NB4 (cell line): ENCODE data around the gene ELAVL1.

Source experiments
- DNase-seq: peaks from one replicate; pipeline ENCODE4 v3.0.0; 2010; ENCODE audit warnings: low read depth
- H3K4me3 ChIP-seq: one replicate; pipeline ENCODE4 v1.5.1; 2011; ENCODE audit warnings: mild to moderate bottlenecking, low read depth, low read length, moderate library complexity
- MAX ChIP-seq: IDR thresholded peaks from 2 replicates; pipeline ENCODE4 v1.6.1; 2011; ENCODE audit warnings: low read depth, low read length
- MYC ChIP-seq: IDR thresholded peaks from 2 replicates; pipeline ENCODE4 v1.6.1; 2011; ENCODE audit warnings: low read depth, low read length
- POLR2A ChIP-seq: IDR thresholded peaks from 2 replicates; pipeline ENCODE4 v1.6.1; 2011; ENCODE audit warnings: mild to moderate bottlenecking; ENCODE audit not compliant: insufficient read length; ENCODE audit errors: extremely low read depth
- TF ChIP-seq, protein P1 (sequence below): IDR thresholded peaks from one replicate; pipeline ENCODE4 v1.5.1; 2012; ENCODE audit warnings: low read depth, low read length

Gene ELAVL1

DNA sequence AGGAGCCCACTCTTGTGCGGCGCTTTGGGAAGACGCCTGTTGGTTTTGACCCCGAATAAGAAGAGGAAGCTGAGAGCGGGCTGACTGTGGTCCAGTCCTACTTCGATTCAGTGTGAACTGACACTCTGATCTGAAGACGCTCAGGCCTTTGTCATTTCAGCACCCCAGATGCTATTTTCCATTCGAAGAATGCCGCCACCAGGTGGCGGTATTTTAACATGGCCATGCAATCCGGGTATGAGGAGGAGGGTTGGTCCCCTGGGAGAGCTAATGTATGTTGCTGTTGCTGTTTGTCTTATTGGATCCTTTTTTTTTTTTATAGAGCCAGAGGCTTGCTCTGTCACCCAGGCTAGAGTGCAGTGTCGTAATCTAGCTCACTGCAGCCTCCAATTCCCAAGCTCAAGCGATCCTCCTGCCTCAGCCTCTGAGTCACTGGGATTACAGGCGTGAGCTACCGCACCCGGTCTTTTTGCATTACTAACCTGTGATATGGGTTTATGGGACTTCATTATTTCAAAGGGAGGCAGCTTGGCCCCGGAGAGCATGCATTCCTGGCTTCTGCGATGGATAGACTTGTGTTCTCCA is 61.2 kb downstream of the ELAVL1 start:
- peak; percentile 99 for DNase-seq
- TF ChIP-seq MYC (peak; percentile 45; the same call in 1 of the 2 replicates), POLR2A (no peak), MAX (peak; percentile 50)
- TF ChIP-seq, protein P1, sequence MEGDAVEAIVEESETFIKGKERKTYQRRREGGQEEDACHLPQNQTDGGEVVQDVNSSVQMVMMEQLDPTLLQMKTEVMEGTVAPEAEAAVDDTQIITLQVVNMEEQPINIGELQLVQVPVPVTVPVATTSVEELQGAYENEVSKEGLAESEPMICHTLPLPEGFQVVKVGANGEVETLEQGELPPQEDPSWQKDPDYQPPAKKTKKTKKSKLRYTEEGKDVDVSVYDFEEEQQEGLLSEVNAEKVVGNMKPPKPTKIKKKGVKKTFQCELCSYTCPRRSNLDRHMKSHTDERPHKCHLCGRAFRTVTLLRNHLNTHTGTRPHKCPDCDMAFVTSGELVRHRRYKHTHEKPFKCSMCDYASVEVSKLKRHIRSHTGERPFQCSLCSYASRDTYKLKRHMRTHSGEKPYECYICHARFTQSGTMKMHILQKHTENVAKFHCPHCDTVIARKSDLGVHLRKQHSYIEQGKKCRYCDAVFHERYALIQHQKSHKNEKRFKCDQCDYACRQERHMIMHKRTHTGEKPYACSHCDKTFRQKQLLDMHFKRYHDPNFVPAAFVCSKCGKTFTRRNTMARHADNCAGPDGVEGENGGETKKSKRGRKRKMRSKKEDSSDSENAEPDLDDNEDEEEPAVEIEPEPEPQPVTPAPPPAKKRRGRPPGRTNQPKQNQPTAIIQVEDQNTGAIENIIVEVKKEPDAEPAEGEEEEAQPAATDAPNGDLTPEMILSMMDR = peak; percentile 78
- H3K4me3 ChIP-seq = peak overlapping the region; percentile 85

DNA sequence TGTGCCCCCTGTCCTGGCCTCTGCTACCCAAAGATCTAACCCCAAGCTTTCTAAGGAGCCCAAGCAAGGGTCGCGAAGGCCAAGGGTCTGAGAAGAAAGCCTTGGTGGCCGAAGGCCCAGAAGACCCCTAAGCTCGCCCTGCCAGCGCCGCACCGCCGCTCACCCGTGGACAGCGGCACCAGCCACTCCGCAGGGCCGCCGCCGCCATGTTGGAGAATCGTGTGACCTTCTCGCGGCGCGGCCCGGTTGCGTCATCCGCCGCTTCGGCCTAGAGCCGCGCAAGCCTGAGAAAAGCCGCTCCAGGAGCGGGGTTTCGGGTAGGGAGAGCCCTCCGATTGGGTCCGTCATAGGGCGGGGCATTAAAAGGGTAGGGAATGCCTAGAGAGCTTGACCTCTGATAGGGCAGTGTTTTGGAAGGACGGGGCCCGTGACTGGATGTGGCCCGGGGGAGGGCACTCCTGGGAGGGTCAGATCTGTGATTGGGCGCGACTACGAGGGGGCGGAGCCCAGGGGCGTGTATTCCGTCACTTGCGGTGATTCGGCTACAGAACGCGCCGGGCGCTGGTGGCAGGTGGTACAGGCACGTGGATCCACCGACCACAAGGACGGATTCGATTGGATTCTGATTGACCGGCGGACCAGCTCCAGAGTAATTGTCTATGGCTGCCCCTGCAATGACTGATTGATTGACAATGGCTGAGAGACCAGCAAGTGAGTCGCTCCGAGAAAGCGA is 61.8 kb downstream of the ELAVL1 start, which contains the start of gene TIMM44:
TSS of gene TIMM44 (minus strand) at position 223 of the 733 bp plus-strand sequence. CDS start at position 208, 15 bp downstream.
- H3K4me3 ChIP-seq = peak within 1 kb of the TSS; percentile 99
- peak; percentile 100 for DNase-seq
- peak; percentile 94; the same call in 1 of the 2 replicates for TF ChIP-seq MYC
- TF ChIP-seq, protein P1 = no peak
- TF ChIP-seq MAX = peak; percentile 98
- TF ChIP-seq POLR2A = peak; percentile 97

GRCh38 chr19:7942981-7943443 is 62.4 kb downstream of the ELAVL1 start:
- H3K4me3 ChIP-seq = peak overlapping the region; percentile 99
- TF ChIP-seq POLR2A = no peak
- TF ChIP-seq, protein P1 = no peak
- no peak for TF ChIP-seq MAX
- TF ChIP-seq MYC = no peak
- DNase-seq = no peak

- peak overlapping the region; percentile 99 for H3K4me3 ChIP-seq
- no peak for TF ChIP-seq MAX
- no peak for TF ChIP-seq MYC
- TF ChIP-seq, protein P1 = no peak
- no peak for TF ChIP-seq POLR2A
- DNase-seq = no peak
Measured at GRCh38 chr19:7941895-7942596, 63.4 kb downstream of the ELAVL1 start.

DNA sequence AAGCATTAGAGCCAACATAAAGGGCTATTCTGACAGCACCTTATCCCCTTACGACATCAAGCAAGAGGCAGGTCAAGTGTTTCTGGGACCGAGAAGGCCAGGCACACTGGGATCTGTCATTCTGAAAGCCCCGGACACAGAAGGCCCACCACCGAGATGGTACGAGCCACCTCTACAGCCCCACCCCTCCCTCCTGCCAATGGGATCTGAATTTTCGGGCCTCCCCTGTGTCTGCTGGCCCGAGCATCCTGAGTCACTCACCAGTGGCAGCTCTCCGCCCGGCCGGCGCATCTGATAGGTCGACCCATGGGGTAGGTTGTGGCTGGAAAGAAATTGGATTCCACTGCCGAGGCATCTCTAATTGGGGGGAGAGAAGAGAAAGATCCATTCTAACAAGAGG is 64.6 kb downstream of the ELAVL1 start:
- TF ChIP-seq, protein P1 = no peak
- TF ChIP-seq MAX (no peak), MYC (no peak), POLR2A (no peak)
- DNase-seq = no peak
- no peak overlapping the region for H3K4me3 ChIP-seq
